ENCODE results near the gene ITSN2. TPM values are rescaled to one million over a fixed set of nuclear protein-coding genes. Genes with fewer than 3 reads are reported as not detected.

Gene ITSN2
- total RNA-seq, 1 donor from 2014 or later: 10.4 TPM

DNA sequence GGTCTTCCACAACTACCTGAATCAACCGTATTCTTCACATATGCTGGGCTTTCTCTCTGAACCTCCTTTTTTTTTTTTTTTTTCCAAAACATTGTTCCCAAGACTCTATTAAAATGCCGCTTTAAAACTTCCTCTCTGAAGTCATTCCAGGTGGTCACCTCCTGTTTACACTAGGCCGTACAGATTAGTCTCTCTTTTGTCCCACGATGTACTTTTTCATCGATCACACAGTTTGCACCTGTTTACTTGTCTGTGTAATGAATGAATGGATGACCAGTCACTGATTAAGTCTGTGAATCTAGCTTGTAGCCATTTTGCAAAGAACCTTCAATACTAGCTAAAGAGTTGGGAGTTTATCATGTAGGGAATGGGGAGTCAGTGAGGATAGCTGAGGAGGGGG, 202.2 kb downstream of the ITSN2 start:
- H3K27me3 ChIP-seq: no peaks in the 10 kb centered on the region
- DNase-seq (ENCODE audit: low spot score): no peak
- no peak overlapping the region for H2AFZ ChIP-seq (replicated peaks)
- Mint-ChIP-seq H3K4me1 (no peaks in the 10 kb centered on the region), H3K4me3 (no peak overlapping the region), H3K9me3 (peaks cover 12% of the 10 kb centered on the region), H3K36me3 (peaks cover 11% of the 10 kb centered on the region), H3K27ac (no peak overlapping the region), H3K27me3 (ENCODE audit: insufficient read depth, low read depth) (peaks cover 5% of the 10 kb centered on the region)
- TF ChIP-seq EZH2 (IDR thresholded peaks at IDR 0.05): no peak
- TF ChIP-seq, protein P1, sequence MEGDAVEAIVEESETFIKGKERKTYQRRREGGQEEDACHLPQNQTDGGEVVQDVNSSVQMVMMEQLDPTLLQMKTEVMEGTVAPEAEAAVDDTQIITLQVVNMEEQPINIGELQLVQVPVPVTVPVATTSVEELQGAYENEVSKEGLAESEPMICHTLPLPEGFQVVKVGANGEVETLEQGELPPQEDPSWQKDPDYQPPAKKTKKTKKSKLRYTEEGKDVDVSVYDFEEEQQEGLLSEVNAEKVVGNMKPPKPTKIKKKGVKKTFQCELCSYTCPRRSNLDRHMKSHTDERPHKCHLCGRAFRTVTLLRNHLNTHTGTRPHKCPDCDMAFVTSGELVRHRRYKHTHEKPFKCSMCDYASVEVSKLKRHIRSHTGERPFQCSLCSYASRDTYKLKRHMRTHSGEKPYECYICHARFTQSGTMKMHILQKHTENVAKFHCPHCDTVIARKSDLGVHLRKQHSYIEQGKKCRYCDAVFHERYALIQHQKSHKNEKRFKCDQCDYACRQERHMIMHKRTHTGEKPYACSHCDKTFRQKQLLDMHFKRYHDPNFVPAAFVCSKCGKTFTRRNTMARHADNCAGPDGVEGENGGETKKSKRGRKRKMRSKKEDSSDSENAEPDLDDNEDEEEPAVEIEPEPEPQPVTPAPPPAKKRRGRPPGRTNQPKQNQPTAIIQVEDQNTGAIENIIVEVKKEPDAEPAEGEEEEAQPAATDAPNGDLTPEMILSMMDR (IDR thresholded peaks at IDR 0.05): no peak
- TF ChIP-seq EZH2phosphoT487 (IDR thresholded peaks at IDR 0.05): no peak
- no peaks in the 10 kb centered on the region for H3K4me1 ChIP-seq
- H3K36me3 ChIP-seq: peaks cover 3% of the 10 kb centered on the region
- no peak overlapping the region for H3K9ac ChIP-seq
- no peak overlapping the region for H3K4me3 ChIP-seq
- no peaks in the 10 kb centered on the region for H3K79me2 ChIP-seq (ENCODE audit: low read depth)
- no peaks in the 10 kb centered on the region for H4K20me1 ChIP-seq (ENCODE audit: low read depth)
- no peak overlapping the region for H3K27ac ChIP-seq
- H3K9me3 ChIP-seq (ENCODE audit: low read depth): peaks cover 8% of the 10 kb centered on the region
- H3F3A ChIP-seq (ENCODE audit: low read depth): no peaks in the 10 kb centered on the region
- H3K4me2 ChIP-seq: no peak overlapping the region

DNA sequence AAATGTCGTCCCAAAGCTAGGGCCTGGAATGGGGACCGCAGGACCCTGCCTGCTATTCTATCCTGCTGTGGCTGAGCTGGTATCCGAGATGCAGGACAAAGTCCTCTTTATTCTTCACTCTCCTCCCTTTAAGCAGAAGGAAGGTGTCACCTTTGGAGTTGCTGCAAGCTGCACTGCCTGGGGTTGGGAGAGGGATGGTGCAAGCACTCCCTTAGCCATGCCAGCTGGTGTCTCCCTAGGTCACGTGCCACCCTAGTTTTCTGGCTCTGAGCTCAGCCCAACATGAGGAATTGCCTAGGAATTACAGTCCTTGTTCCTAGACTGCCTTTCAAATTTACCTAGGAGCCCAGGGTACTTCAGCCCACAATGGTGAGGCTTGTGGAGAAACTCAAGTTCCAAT, 206.9 kb downstream of the ITSN2 start:
- TF ChIP-seq, protein P1 (IDR thresholded peaks at IDR 0.05): no peak
- no peak for TF ChIP-seq EZH2 (IDR thresholded peaks at IDR 0.05)
- TF ChIP-seq EZH2phosphoT487 (IDR thresholded peaks at IDR 0.05): no peak
- Histone ChIP-seq H3K4me1 (no peaks in the 10 kb centered on the region), H4K20me1 (ENCODE audit: low read depth) (no peaks in the 10 kb centered on the region), H3K4me3 (no peak overlapping the region), H3K36me3 (no peaks in the 10 kb centered on the region), H3K27me3 (no peaks in the 10 kb centered on the region), H3K9ac (no peak overlapping the region), H3K79me2 (ENCODE audit: low read depth) (no peaks in the 10 kb centered on the region), H3K9me3 (ENCODE audit: low read depth) (no peaks in the 10 kb centered on the region), H3K27ac (no peak overlapping the region), H3K4me2 (no peak overlapping the region), H3F3A (ENCODE audit: low read depth) (no peaks in the 10 kb centered on the region), H2AFZ (replicated peaks) (no peak overlapping the region)
- Mint-ChIP-seq H3K27ac (no peak overlapping the region), H3K4me3 (no peak overlapping the region), H3K4me1 (no peaks in the 10 kb centered on the region), H3K36me3 (peaks cover 12% of the 10 kb centered on the region), H3K27me3 (ENCODE audit: insufficient read depth, low read depth) (no peaks in the 10 kb centered on the region), H3K9me3 (peaks cover 7% of the 10 kb centered on the region)
- DNase-seq (ENCODE audit: low spot score): no peak

Small RNA genes within 50 kb of the gene (small RNA-seq; reads per million reads assigned to genes)
- gene HMGN2P20 (not detected), gene RF00602 (not detected)

Other genes with a start within 250 kb of the ITSN2 start
- 0.21 and 0.43 TPM in 2 replicates for gene PFN4, start 237.2 kb downstream of the ITSN2 start, total RNA-seq (ENCODE audit: low replicate concordance)
- 27.1 and 31.2 TPM in 2 replicates for gene FAM228B, start 237.1 kb downstream of the ITSN2 start, total RNA-seq (ENCODE audit: low replicate concordance)
- 0.34 TPM in 1 of 2 replicates, not detected in the other for gene FAM228A, start 185.5 kb downstream of the ITSN2 start, total RNA-seq (ENCODE audit: low replicate concordance)
- gene NCOA1, start 130.7 kb upstream of the ITSN2 start, total RNA-seq (ENCODE audit: low replicate concordance): 13.9 and 29.3 TPM in 2 replicates

Data from neural progenitor cell (in vitro differentiated cells).